Common myeloid progenitor, CD34-positive (primary cell): Measurements from ENCODE around the gene TBX5.

Source experiments
- CTCF ChIA-PET: fragments of 350-600 bp; sonication (Branson Sonifier 250); formaldehyde crosslinking; loops from one replicate; lab custom pipeline; 2021; ENCODE audit warnings: antibody characterized with exemption; lab: Charles Lee
- POLR2A ChIA-PET: fragments of 350-600 bp; sonication (Branson Sonifier 250); formaldehyde crosslinking; loops from one replicate; lab custom pipeline; 2021; ENCODE audit warnings: antibody characterized with exemption; lab: Charles Lee
- DNase-seq, 3 donors: peaks; one replicate each; pipeline versions ENCODE4 v3.0.0 to v3.0.0-alpha.2; 2013
- H3K27ac ChIP-seq, 2 experiments: 1 replicate in 1 of 2; 2 replicates in 1 of 2; pipeline ENCODE4 v1.7.0; 2013; ENCODE audit warnings: inconsistent platforms in 2 of 2, low read length in 2 of 2, mild to moderate bottlenecking in 2 of 2, low read depth in 1 of 2, moderate library complexity in 1 of 2; ENCODE audit not compliant: severe bottlenecking in 2 of 2, insufficient read depth in 1 of 2, poor library complexity in 1 of 2
- H3K27me3 ChIP-seq, 5 experiments: replicated peaks in 2 of 5; 1 replicate in 3 of 5; 2 replicates in 2 of 5; pipeline versions ENCODE4 v1.6.1 to v1.7.0; 2013; ENCODE audit warnings: low read length in 4 of 5, mild to moderate bottlenecking in 2 of 5, moderate library complexity in 2 of 5, inconsistent platforms in 1 of 5; ENCODE audit not compliant: insufficient read depth in 5 of 5, control insufficient read depth in 4 of 5
- H3K36me3 ChIP-seq, 4 experiments: 1 replicate in 2 of 4; 2 replicates in 2 of 4; pipeline versions ENCODE4 v1.6.1 to v1.7.0; 2013; ENCODE audit warnings: low read length in 3 of 4, control low read depth in 1 of 4, mild to moderate bottlenecking in 1 of 4; ENCODE audit not compliant: control insufficient read depth in 4 of 4, insufficient read depth in 4 of 4
- H3K4me1 ChIP-seq, 4 experiments: 1 replicate in 3 of 4; 2 replicates in 1 of 4; pipeline versions ENCODE4 v1.6.1 to v1.7.1; 2013; ENCODE audit warnings: low read length in 3 of 4, mild to moderate bottlenecking in 3 of 4, control low read depth in 1 of 4, inconsistent platforms in 1 of 4, moderate library complexity in 1 of 4; ENCODE audit not compliant: control insufficient read depth in 4 of 4, insufficient read depth in 4 of 4; ENCODE audit errors: control extremely low read depth in 1 of 4
- H3K4me3 ChIP-seq, 7 experiments: 1 replicate in 4 of 7; 2 replicates in 3 of 7; pipeline versions ENCODE4 v1.5.1 to v1.7.0; 2013; ENCODE audit warnings: mild to moderate bottlenecking in 7 of 7, low read length in 6 of 7, moderate library complexity in 6 of 7, inconsistent platforms in 2 of 7, low read depth in 2 of 7, control low read depth in 1 of 7; ENCODE audit not compliant: insufficient read depth in 4 of 7, control insufficient read depth in 1 of 7; ENCODE audit errors: extremely low read depth in 1 of 7
- H3K9me3 ChIP-seq, 5 experiments: 1 replicate in 4 of 5; 2 replicates in 1 of 5; pipeline versions ENCODE4 v1.6.1 to v1.7.1; 2013; ENCODE audit warnings: low read length in 4 of 5, mild to moderate bottlenecking in 2 of 5, inconsistent platforms in 1 of 5, low read depth in 1 of 5, moderate library complexity in 1 of 5; ENCODE audit not compliant: control insufficient read depth in 4 of 5, insufficient read depth in 2 of 5; ENCODE audit errors: control extremely low read depth in 1 of 5
- whole genome bisulfite sequencing: methylation state at CpG from one replicate; pipeline ENCODE4 v1.1.5; 2013; ENCODE audit not compliant: insufficient coverage; 5-methylcytosine and 5-hydroxymethylcytosine counted together

TBX5 gene

DNA sequence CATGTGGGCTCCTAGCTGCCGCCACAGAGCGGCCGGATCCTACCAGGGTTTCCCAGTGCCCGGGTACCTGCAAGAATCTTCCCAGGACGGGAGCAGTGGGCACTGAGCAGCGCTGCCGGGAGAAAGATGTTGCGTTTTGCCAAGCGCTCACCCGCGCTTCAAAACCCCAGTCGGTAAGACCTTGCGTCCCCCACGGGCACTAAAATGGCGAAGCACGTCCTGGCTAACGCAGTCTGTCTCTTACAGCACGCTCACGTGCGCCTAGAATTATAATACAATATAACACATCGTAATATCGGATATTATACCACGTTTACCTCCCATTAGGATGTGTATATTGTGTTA lies 35.1 kb upstream of the TBX5 start:
- Histone ChIP-seq H3K36me3 (no peaks in the 10 kb centered on the region), H3K27ac (no peak overlapping the region), H3K27me3 (peaks cover 13 to 100% (median 64%) of the 10 kb centered on the region in 5 experiments), H3K9me3 (peaks cover 0 to 13% (median 6%) of the 10 kb centered on the region in 5 experiments), H3K4me1 (no peaks in the 10 kb centered on the region), H3K4me3 (no peak overlapping the region)
- POLR2A ChIA-PET, result no interaction called here
- WGBS, result 4% methylated on average over 17 of the region's 23 CpGs
- DNase-seq, result no peak
- CTCF ChIA-PET, result no interaction called here

DNA sequence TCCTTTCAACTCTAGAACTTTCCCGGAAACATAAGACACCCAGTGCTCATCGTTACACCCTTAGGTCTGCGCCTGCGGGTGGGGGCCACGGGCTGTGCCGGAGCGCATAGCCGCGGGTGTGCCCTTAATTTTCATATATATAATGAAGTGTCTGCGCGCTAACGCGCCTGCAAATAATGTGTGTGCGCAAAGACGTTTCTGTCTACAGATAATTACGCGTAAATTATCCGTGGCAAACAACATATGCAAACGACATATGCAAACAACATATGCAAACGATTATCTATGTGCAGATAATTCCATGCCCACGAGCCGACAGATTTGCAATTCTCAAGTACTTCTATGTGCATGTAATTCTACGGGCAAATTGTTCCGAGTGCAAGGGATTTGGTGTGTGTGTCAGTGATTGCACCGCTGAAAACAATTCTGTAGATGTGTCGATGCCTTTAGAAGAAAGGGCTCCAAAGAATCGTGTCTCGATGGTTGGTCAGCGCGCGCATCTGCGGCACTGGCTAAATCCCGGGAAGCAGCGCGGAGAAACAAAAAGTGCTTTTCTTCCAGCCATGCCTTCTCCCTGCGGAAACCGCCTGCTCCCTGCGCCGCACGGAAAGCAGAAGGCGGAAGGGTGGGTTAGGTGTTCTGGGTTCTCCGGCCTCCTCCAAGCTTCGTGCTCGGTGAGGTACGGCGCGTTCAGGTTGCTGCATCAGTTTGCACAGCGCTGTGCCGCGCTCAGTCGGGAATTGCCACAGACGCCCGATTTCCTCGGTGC lies 34.5 kb upstream of the TBX5 start:
- H3K4me3 ChIP-seq, result no peak overlapping the region
- ChIA-PET CTCF (no interaction called here), POLR2A (no interaction called here)
- WGBS, result 2% methylated on average over 36 of the region's 54 CpGs
- DNase-seq, result peak in 1 of 3 donors; percentile 6
- H3K4me1 ChIP-seq, result no peaks in the 10 kb centered on the region
- no peaks in the 10 kb centered on the region for H3K36me3 ChIP-seq
- peaks cover 0 to 13% (median 6%) of the 10 kb centered on the region in 5 experiments for H3K9me3 ChIP-seq
- peaks cover 11 to 98% (median 64%) of the 10 kb centered on the region in 5 experiments for H3K27me3 ChIP-seq
- no peak overlapping the region for H3K27ac ChIP-seq

DNA sequence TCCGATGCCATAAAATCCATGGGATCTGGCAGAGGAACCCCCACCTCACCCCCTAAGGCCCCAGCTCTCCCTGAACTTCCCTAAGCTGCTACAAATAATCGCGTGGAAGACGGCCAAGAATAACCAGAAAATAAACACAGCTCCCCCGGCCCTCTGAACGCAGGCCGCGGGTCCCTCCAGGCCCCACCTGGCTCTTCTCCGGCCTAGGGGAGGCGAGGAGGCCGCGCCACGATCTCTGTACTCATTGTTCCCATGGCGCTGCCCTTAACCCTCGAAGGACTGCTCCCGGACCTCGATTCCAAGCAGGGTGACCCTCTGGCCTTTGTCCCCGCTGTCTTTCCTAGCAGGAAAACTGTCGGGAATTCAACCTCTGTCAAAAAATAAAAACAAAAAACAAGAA lies 33.9 kb upstream of the TBX5 start:
- no peak overlapping the region for H3K4me3 ChIP-seq
- 2% methylated on average over 15 of the region's 19 CpGs for WGBS
- POLR2A ChIA-PET, result no interaction called here
- H3K27ac ChIP-seq, result no peak overlapping the region
- H3K4me1 ChIP-seq, result no peaks in the 10 kb centered on the region
- peaks cover 0 to 13% (median 6%) of the 10 kb centered on the region in 5 experiments for H3K9me3 ChIP-seq
- no peak for DNase-seq
- no peaks in the 10 kb centered on the region for H3K36me3 ChIP-seq
- CTCF ChIA-PET, result no interaction called here
- peaks cover 14 to 95% (median 64%) of the 10 kb centered on the region in 5 experiments for H3K27me3 ChIP-seq

DNA sequence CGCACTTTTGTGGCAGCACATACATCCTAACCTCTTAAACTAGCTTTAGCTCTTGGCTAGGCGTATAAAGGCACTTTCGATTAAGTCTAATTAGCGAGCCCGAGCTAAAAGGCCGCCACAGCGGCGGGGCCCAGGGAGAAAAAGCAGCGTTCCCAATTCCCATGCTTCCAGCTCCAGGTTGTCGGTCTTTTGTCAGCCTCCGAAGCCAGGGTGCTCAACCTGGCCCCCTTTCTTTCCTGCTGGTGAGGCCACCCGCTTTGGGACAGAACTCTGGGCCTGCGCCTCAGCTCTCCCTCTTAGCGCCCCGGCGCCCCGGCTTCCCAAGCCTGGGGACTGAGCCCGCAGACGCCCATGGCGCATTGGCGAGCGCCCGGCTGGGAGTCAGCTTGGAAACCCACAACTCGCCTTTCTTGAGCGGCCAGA lies 33.3 kb upstream of the TBX5 start:
- 2% methylated on average over 23 of the region's 25 CpGs for WGBS
- CTCF ChIA-PET, result no interaction called here
- peaks cover 17 to 95% (median 60%) of the 10 kb centered on the region in 5 experiments for H3K27me3 ChIP-seq
- H3K9me3 ChIP-seq, result peaks cover 0 to 13% (median 6%) of the 10 kb centered on the region in 5 experiments
- no peak for DNase-seq
- no peaks in the 10 kb centered on the region for H3K4me1 ChIP-seq
- POLR2A ChIA-PET, result no interaction called here
- H3K27ac ChIP-seq, result no peak overlapping the region
- H3K4me3 ChIP-seq, result no peak overlapping the region
- no peaks in the 10 kb centered on the region for H3K36me3 ChIP-seq

DNA sequence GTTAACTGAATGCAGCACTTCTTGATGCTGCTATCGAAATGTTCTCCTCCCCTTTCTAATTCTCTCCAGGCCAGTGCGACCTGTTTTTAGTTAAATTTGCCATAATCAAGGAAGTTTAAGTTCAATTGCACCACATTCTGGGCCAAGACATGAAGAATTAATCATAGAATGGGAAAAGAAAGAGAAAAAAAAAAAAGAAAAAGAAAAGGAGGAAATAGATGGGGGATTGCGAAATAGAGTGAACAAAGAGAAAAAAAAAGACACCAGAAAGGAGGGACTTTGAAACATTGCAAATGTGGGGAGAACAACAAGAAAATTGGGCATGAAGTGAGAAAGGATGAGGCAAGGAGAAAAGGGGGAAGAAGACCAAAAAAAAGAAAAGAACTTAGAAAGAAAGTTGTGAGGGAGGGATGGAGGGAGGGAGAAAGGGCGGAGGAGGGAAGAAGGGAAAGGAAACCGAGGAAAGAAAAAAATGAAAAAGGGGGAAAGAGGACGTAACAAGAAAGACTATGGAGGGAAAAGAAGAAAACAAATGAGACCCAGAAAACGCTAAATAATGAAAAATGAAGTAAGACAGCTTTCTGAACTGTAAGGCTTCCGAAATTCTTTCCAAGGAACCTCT lies 32.8 kb upstream of the TBX5 start:
- no peaks in the 10 kb centered on the region for H3K4me1 ChIP-seq
- 14% methylated on average over 5 of the region's 8 CpGs for WGBS
- ChIA-PET CTCF (no interaction called here), POLR2A (no interaction called here)
- peaks cover 0 to 13% (median 6%) of the 10 kb centered on the region in 5 experiments for H3K9me3 ChIP-seq
- peaks cover 17 to 91% (median 57%) of the 10 kb centered on the region in 5 experiments for H3K27me3 ChIP-seq
- no peak overlapping the region for H3K27ac ChIP-seq
- no peaks in the 10 kb centered on the region for H3K36me3 ChIP-seq
- no peak overlapping the region for H3K4me3 ChIP-seq
- DNase-seq, result no peak

DNA sequence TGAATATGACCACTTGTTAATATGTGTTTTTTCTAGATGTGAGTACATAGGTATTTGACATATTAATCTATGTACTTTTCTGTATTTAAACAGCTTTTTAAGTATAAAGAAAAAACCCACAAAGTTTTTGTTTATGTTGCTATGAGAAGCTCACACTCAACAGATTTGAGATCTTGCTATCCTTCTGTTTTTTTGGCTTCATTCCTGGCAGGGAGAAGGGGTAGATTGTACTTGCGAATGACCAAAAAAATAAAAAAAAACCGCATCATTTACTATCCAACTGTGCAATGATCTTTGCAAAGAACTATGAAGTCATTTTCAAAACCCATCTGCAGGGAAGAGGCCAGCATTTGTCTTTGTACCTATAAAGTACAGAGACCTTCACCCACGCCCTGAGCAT lies 28.4 kb upstream of the TBX5 start:
- no peak for DNase-seq
- Histone ChIP-seq H3K27me3 (peaks cover 8 to 72% (median 36%) of the 10 kb centered on the region in 5 experiments), H3K27ac (no peak overlapping the region), H3K4me1 (no peaks in the 10 kb centered on the region), H3K36me3 (no peaks in the 10 kb centered on the region), H3K9me3 (peaks cover 0 to 13% (median 6%) of the 10 kb centered on the region in 5 experiments), H3K4me3 (no peak overlapping the region)
- ChIA-PET CTCF (no interaction called here), POLR2A (no interaction called here)
- WGBS, result 63% methylated on average over 2 of the region's 3 CpGs

DNA sequence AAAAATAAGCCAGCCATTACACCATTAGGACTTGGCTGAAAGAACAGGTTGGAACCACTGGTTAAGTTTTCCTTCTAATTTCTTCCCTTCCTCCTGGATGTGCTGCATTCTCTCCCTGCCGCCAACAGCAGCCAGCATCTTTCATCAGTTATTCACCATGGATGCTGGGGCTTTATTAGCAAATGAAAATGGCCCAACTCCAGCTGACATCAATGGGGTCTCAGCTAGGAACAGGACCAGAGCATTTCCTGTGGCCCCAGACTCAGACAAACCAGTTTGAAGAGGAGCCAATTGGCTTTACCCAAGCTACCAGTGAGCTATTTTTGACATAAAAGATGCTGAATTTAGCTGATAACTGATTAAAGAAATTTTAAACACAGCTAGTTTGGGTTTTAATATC lies 26.0 kb upstream of the TBX5 start:
- WGBS, result 22% methylated on average over 1 of the region's 1 CpG
- ChIA-PET POLR2A (no interaction called here), CTCF (no interaction called here)
- no peaks in the 10 kb centered on the region for H3K36me3 ChIP-seq
- H3K27ac ChIP-seq, result no peak overlapping the region
- DNase-seq, result no peak
- peaks cover 0 to 9% (median 1%) of the 10 kb centered on the region in 5 experiments for H3K9me3 ChIP-seq
- no peaks in the 10 kb centered on the region for H3K4me1 ChIP-seq
- H3K27me3 ChIP-seq, result peaks cover 2 to 52% (median 20%) of the 10 kb centered on the region in 5 experiments
- no peak overlapping the region for H3K4me3 ChIP-seq
